IMR-90 (cell line): ENCODE measurements around the gene ASS1. TPM values are rescaled to one million over a fixed set of nuclear protein-coding genes. Genes with fewer than 3 reads are reported as not detected.

ENCODE experiments used
- ATAC-seq: fragments of 200-7000 bp; cut with Tn5 transposase; 2 replicates; pipeline ENCODE4 v1.9.1; 2020; ENCODE audit warnings: low read depth, mild to moderate bottlenecking, moderate library complexity
- BruUV-seq: library from RNA; stranded (reverse); fragments of 400-500 nt; replicated peaks from 2 replicates; lab custom pipeline; 2021; lab: Mats Ljungman, UMichigan
- CTCF ChIA-PET: fragments of 300-600 bp; formaldehyde crosslinking; extraction: SDS; loops from one replicate; lab custom pipeline; 2021; ENCODE audit warnings: antibody characterized with exemption; lab: Yijun Ruan, JAX
- POLR2A ChIA-PET: fragments of 300-600 bp; sonication (Branson Sonifier 250); formaldehyde crosslinking; loops from one replicate; lab custom pipeline; 2022; ENCODE audit warnings: antibody characterized with exemption; ENCODE audit not compliant: unreplicated experiment; lab: Charles Lee
- DNase-seq: peaks from one replicate; pipeline ENCODE4 v3.0.0; 2013
- H2AFZ ChIP-seq: replicated peaks from 2 replicates; pipeline ENCODE3; 2013; ENCODE audit warnings: low read length, mild to moderate bottlenecking; ENCODE audit not compliant: poor library complexity
- H2AK5ac ChIP-seq: 2 replicates; pipeline ENCODE4 v1.6.1; 2013; ENCODE audit warnings: low read depth, low read length, inconsistent platforms
- H2AK9ac ChIP-seq: replicated peaks from 2 replicates; pipeline ENCODE3; 2013; ENCODE audit warnings: mild to moderate bottlenecking, low read depth, low read length, moderate library complexity; ENCODE audit not compliant: poor library complexity
- H2BK120ac ChIP-seq: 2 replicates; pipeline ENCODE4 v1.6.1; 2013; ENCODE audit warnings: low read depth, low read length, inconsistent platforms
- H2BK15ac ChIP-seq: 3 replicates; pipeline ENCODE4 v1.6.1; 2013; ENCODE audit warnings: low read depth, low read length, inconsistent platforms
- H2BK20ac ChIP-seq: 2 replicates; pipeline ENCODE4 v1.6.1; 2013; ENCODE audit warnings: low read depth, mild to moderate bottlenecking, inconsistent platforms, low read length, moderate library complexity
- H2BK5ac ChIP-seq: 2 replicates; pipeline ENCODE4 v1.6.1; 2013; ENCODE audit warnings: mild to moderate bottlenecking, low read depth, low read length, inconsistent platforms; ENCODE audit not compliant: poor library complexity, severe bottlenecking
- H3K14ac ChIP-seq: replicated peaks from 2 replicates; pipeline ENCODE4 v1.6.1; 2013; ENCODE audit warnings: low read depth, low read length, inconsistent platforms
- H3K18ac ChIP-seq: 2 replicates; pipeline ENCODE4 v1.6.1; 2013; ENCODE audit warnings: low read depth, low read length, control low read depth
- H3K23ac ChIP-seq: 2 replicates; pipeline ENCODE4 v1.6.1; 2013; ENCODE audit warnings: low read depth, low read length, inconsistent platforms
- H3K27ac ChIP-seq: 2 replicates; pipeline ENCODE4 v1.5.1; 2013; ENCODE audit warnings: mild to moderate bottlenecking, control low read depth, low read length; ENCODE audit not compliant: insufficient read depth
- H3K27me3 ChIP-seq: 2 replicates; pipeline ENCODE4 v1.6.1; 2013; ENCODE audit warnings: low read length; ENCODE audit not compliant: control insufficient read depth, insufficient read depth
- H3K36me3 ChIP-seq: 2 replicates; pipeline ENCODE4 v1.6.1; 2013; ENCODE audit warnings: low read length, mixed read lengths; ENCODE audit not compliant: control insufficient read depth, insufficient read depth
- H3K4ac ChIP-seq: 2 replicates; pipeline ENCODE4 v1.6.1; 2013; ENCODE audit warnings: low read depth, low read length, inconsistent platforms
- H3K4me1 ChIP-seq: 2 replicates; pipeline ENCODE4 v1.6.1; 2013; ENCODE audit warnings: low read length, mixed read lengths; ENCODE audit not compliant: control insufficient read depth, insufficient read depth
- H3K4me2 ChIP-seq: 2 replicates; pipeline ENCODE4 v1.6.1; 2013; ENCODE audit warnings: low read depth, mild to moderate bottlenecking, control low read depth, low read length, moderate library complexity
- H3K4me3 ChIP-seq: 2 replicates; pipeline ENCODE4 v1.5.1; 2013; ENCODE audit warnings: low read depth, mild to moderate bottlenecking, control low read depth, low read length, moderate library complexity; ENCODE audit not compliant: insufficient read depth
- H3K56ac ChIP-seq: 2 replicates; pipeline ENCODE4 v1.6.1; 2013; ENCODE audit warnings: low read length, inconsistent platforms; ENCODE audit not compliant: insufficient read depth; ENCODE audit errors: extremely low read depth
- H3K79me1 ChIP-seq, 2 experiments: 2 replicates each; pipeline ENCODE4 v1.6.1; 2013; ENCODE audit warnings: low read length in 2 of 2, inconsistent platforms in 1 of 2, low read depth in 1 of 2
- H3K9ac ChIP-seq: 2 replicates; pipeline ENCODE4 v1.6.1; 2013; ENCODE audit warnings: low read depth, low read length, control low read depth
- H3K9me1 ChIP-seq: 2 replicates; pipeline ENCODE4 v1.6.1; 2013; ENCODE audit warnings: low read length, inconsistent platforms; ENCODE audit not compliant: insufficient read depth
- H3K9me3 ChIP-seq: 2 replicates; pipeline ENCODE4 v1.6.1; 2013; ENCODE audit warnings: low read length; ENCODE audit not compliant: control insufficient read depth, insufficient read depth
- H4K20me1 ChIP-seq: 2 replicates; pipeline ENCODE4 v1.6.1; 2013; ENCODE audit warnings: low read length, inconsistent platforms; ENCODE audit not compliant: insufficient read depth
- H4K5ac ChIP-seq: 2 replicates; pipeline ENCODE4 v1.6.1; 2013; ENCODE audit warnings: mild to moderate bottlenecking, low read depth, low read length, control low read depth
- H4K8ac ChIP-seq, 2 experiments: 2 replicates each; pipeline ENCODE4 v1.6.1; 2013; ENCODE audit warnings: low read depth in 2 of 2, low read length in 2 of 2, control low read depth in 1 of 2, inconsistent platforms in 1 of 2
- H4K91ac ChIP-seq: 2 replicates; pipeline ENCODE4 v1.6.1; 2013; ENCODE audit warnings: low read depth, low read length, inconsistent platforms; ENCODE audit not compliant: insufficient read depth
- BHLHE40 ChIP-seq: fragments of 150-350 bp; IDR thresholded peaks from 2 replicates; pipeline ENCODE4 v1.6.1; 2016; ENCODE audit warnings: mild to moderate bottlenecking, low read depth, low read length
- CEBPB ChIP-seq: IDR thresholded peaks from 2 replicates; pipeline ENCODE4 v1.6.1; 2012; ENCODE audit warnings: low read depth, low read length, improper control_type of control experiment
- CHD1 ChIP-seq: IDR thresholded peaks from 2 replicates; pipeline ENCODE4 v1.6.1; 2012; ENCODE audit warnings: low read depth, low read length, improper control_type of control experiment
- FOS ChIP-seq: fragments of 150-350 bp; IDR thresholded peaks from 2 replicates; pipeline ENCODE4 v1.6.1; 2016; ENCODE audit warnings: low read depth, low read length
- MAFK ChIP-seq: IDR thresholded peaks from 2 replicates; pipeline ENCODE4 v1.6.1; 2012; ENCODE audit warnings: low read depth, low read length, improper control_type of control experiment
- MAZ ChIP-seq: IDR thresholded peaks from 2 replicates; pipeline ENCODE4 v1.6.1; 2012; ENCODE audit warnings: low read depth, mild to moderate bottlenecking, low read length, improper control_type of control experiment, moderate library complexity, borderline replicate concordance
- NFE2L2 ChIP-seq: fragments of 150-350 bp; IDR thresholded peaks from 2 replicates; pipeline ENCODE4 v1.6.1; 2016; ENCODE audit warnings: low read depth, mild to moderate bottlenecking, low read length
- POLR2A ChIP-seq: IDR thresholded peaks from 2 replicates; pipeline ENCODE4 v1.6.1; 2012; ENCODE audit warnings: mild to moderate bottlenecking, low read depth, low read length
- RAD21 ChIP-seq: IDR thresholded peaks from 2 replicates; pipeline ENCODE4 v1.6.1; 2012; ENCODE audit warnings: low read length, improper control_type of control experiment
- RCOR1 ChIP-seq: IDR thresholded peaks from 2 replicates; pipeline ENCODE4 v1.6.1; 2012; ENCODE audit warnings: mild to moderate bottlenecking, low read length, improper control_type of control experiment; ENCODE audit not compliant: insufficient replicate concordance
- RFX5 ChIP-seq: IDR thresholded peaks from 2 replicates; pipeline ENCODE4 v1.8.0; 2012; ENCODE audit warnings: low read depth, mild to moderate bottlenecking, low read length, moderate library complexity
- SMC3 ChIP-seq: fragments of 150-350 bp; IDR thresholded peaks from 2 replicates; pipeline ENCODE4 v1.6.1; 2016; ENCODE audit warnings: low read depth, mild to moderate bottlenecking, antibody characterized with exemption, low read length, moderate library complexity
- WGBS, 2 experiments: methylation state at CpG; one replicate each; pipeline versions ENCODE4 v1.1.5 to v1.1.7; 2013; ENCODE audit warnings: missing lambda C conversion rate in 2 of 2; ENCODE audit not compliant: insufficient read length in 1 of 2; ENCODE audit errors: extremely low coverage in 2 of 2; 5-methylcytosine and 5-hydroxymethylcytosine counted together
- dilution Hi-C: fragments of 300-500 bp; cut with HindIII; formaldehyde crosslinking; loops from one replicate; pipeline ENCODE4 v1.14.3; 2018; ENCODE audit warnings: low sequenced_read_pairs; ENCODE audit not compliant: unreplicated experiment
- in situ Hi-C: fragments of 300-500 bp; cut with MboI; formaldehyde crosslinking; loops from 3 replicates; pipeline ENCODE4 v1.14.3; 2019; ENCODE audit warnings: low sequenced_read_pairs, inconsistent platforms, mixed read lengths
- intact Hi-C: fragments of 100-400 bp; cut with micrococcal nuclease; formaldehyde crosslinking; loops from 2 replicates; pipeline ENCODE4 v1.10.0; 2022
- polyA plus RNA-seq, 3 experiments: library from polyadenylated mRNA; depleted of rRNA; stranded (reverse); fragments of >200 nt; gene quantifications; 2 replicates each; pipeline ENCODE4 v1.2.3, GENCODE V29; 2012; ENCODE audit warnings: low replicate concordance in 1 of 3
- total RNA-seq: library from RNA; depleted of rRNA; stranded (reverse); fragments of >200 nt; gene quantifications from 2 replicates; pipeline ENCODE4 v1.2.3, GENCODE V29; 2012
- TF ChIP-seq, protein P1 (sequence below): fragments of 150-350 bp; IDR thresholded peaks from 2 replicates; pipeline ENCODE4 v1.6.1; 2017; ENCODE audit warnings: mild to moderate bottlenecking, antibody characterized with exemption, low read length, low read depth
- TF ChIP-seq, protein P2 (sequence below): fragments of 150-350 bp; IDR thresholded peaks from 2 replicates; pipeline ENCODE4 v1.6.1; 2016; ENCODE audit warnings: low read depth, mild to moderate bottlenecking, low read length, moderate library complexity, borderline replicate concordance

ASS1 gene
- total and polyA plus RNA-seq, 2 of the 4 experiments (the other 2 are of a cell fraction): 39.6 to 41.9 TPM

DNA sequence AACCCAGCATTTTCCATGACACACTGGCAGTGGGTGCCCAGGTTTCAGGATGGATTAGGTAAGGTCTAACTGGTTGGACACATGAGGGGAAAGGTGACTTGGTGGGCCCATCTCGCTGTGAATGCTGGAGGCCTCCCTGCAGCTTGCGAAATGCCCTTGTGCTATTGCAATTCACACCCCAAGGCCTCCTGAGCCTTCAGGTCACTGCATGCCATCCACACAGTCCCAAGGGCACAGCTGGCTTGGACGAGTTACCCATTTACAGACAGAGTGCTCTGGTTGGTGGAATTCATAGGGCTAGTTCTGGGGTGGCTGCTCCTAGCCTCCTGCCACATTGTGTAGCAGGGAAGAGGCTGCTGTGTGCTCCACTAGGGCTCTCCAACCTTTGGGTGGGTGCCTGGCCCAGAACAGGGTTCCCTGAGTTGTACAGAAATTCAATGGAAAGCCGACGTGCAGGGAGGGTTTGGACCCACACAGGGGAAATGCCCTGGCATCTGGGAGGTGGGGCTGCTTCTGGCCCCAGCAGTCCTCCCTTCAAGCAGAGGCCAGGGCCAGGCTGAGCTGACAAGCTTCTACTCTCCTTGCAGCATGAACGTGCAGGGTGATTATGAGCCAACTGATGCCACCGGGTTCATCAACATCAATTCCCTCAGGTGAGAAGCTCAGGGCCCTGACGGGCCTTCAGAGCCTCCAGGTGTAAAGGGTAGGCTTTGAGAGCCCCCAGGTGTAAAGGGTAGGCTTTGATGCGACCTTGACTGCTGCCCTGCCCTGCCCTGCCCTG, 54.3 kb downstream of the ASS1 start:
- dilution Hi-C loops: no loop called here
- intact Hi-C loops: no loop called here

More for the DNA sequence above, 54.3 kb downstream of the ASS1 start:
- Histone ChIP-seq H3K27ac (no peak overlapping the region), H2AK9ac (no peak overlapping the region), H2BK15ac (no peak overlapping the region), H3K4me3 (no peak overlapping the region), H4K5ac (no peak overlapping the region), H2AK5ac (no peak overlapping the region), H3K79me1 (no peaks in the 10 kb centered on the region), H2BK20ac (no peak overlapping the region), H2AFZ (no peak overlapping the region), H3K4me1 (no peaks in the 10 kb centered on the region), H4K8ac (no peak overlapping the region), H3K4me2 (no peak overlapping the region), H4K20me1 (0 out of 2 replicates have a peak, but pooled peaks cover 5% of the 10 kb centered on the region), H3K23ac (no peak overlapping the region), H3K14ac (no peak overlapping the region), H3K18ac (no peak overlapping the region), H3K9ac (no peak overlapping the region), H3K9me1 (0 out of 2 replicates have a peak, but pooled peaks cover 6% of the 10 kb centered on the region), H2BK5ac (no peak overlapping the region), H2BK120ac (no peak overlapping the region), H3K4ac (no peak overlapping the region), H4K91ac (no peak overlapping the region), H3K27me3 (peaks cover 4% of the 10 kb centered on the region), H3K56ac (no peak overlapping the region), H3K36me3 (peaks cover 8% of the 10 kb centered on the region; the same call in 1 of the 2 replicates), H3K9me3 (peaks cover 10% of the 10 kb centered on the region)
- no peak for TF ChIP-seq RCOR1
- no peak for TF ChIP-seq MAZ
- TF ChIP-seq, protein P1, sequence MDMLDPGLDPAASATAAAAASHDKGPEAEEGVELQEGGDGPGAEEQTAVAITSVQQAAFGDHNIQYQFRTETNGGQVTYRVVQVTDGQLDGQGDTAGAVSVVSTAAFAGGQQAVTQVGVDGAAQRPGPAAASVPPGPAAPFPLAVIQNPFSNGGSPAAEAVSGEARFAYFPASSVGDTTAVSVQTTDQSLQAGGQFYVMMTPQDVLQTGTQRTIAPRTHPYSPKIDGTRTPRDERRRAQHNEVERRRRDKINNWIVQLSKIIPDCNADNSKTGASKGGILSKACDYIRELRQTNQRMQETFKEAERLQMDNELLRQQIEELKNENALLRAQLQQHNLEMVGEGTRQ: no peak
- no peak for TF ChIP-seq NFE2L2
- no peak for TF ChIP-seq MAFK
- TF ChIP-seq FOS: no peak
- TF ChIP-seq POLR2A: no peak
- TF ChIP-seq RFX5: no peak
- TF ChIP-seq CEBPB: no peak
- no peak for TF ChIP-seq SMC3
- TF ChIP-seq CHD1: no peak
- TF ChIP-seq, protein P2, sequence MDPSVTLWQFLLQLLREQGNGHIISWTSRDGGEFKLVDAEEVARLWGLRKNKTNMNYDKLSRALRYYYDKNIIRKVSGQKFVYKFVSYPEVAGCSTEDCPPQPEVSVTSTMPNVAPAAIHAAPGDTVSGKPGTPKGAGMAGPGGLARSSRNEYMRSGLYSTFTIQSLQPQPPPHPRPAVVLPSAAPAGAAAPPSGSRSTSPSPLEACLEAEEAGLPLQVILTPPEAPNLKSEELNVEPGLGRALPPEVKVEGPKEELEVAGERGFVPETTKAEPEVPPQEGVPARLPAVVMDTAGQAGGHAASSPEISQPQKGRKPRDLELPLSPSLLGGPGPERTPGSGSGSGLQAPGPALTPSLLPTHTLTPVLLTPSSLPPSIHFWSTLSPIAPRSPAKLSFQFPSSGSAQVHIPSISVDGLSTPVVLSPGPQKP: no peak
- TF ChIP-seq RAD21: no peak
- no peak for TF ChIP-seq BHLHE40
- WGBS, 2 experiments: no CpG with 5 or more reads among the region's 9 CpGs
- CTCF ChIA-PET: no interaction called here
- ATAC-seq: no peak
- BruUV-seq: no TSS peak
- in situ Hi-C loops: no loop called here
- POLR2A ChIA-PET: no interaction called here
- no peak for DNase-seq
